ENCODE data around the gene FOXP1. TPM values are rescaled to one million over a fixed set of nuclear protein-coding genes. Genes with fewer than 3 reads are reported as not detected.

The FOXP1 gene
- total RNA-seq, 2 experiments from 2014 or later, result 493 to 508 TPM

DNA sequence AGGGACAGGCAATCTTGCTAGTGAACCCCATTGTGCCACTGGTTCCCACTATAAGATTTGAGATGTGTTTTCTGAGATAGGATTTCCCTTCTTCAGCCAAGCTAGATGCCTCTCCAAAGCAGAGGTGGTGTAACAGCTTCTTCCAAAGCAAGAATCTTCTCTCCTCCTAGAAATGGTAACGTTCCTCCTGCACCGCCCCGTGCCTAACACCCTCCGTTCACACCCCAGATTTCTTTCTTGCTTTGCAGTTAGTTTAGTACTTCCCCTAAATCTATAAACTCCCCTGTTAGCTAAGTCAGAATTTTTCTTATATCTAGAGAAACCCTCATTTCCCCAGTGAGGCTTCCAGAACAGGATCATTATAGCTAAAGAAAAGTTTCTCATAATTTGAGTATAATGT lies 653.5 kb downstream of the FOXP1 start:
- no peaks in the 10 kb centered on the region for H3K4me1 Mint-ChIP-seq (ENCODE audit: low read depth)
- TF ChIP-seq, protein P1, sequence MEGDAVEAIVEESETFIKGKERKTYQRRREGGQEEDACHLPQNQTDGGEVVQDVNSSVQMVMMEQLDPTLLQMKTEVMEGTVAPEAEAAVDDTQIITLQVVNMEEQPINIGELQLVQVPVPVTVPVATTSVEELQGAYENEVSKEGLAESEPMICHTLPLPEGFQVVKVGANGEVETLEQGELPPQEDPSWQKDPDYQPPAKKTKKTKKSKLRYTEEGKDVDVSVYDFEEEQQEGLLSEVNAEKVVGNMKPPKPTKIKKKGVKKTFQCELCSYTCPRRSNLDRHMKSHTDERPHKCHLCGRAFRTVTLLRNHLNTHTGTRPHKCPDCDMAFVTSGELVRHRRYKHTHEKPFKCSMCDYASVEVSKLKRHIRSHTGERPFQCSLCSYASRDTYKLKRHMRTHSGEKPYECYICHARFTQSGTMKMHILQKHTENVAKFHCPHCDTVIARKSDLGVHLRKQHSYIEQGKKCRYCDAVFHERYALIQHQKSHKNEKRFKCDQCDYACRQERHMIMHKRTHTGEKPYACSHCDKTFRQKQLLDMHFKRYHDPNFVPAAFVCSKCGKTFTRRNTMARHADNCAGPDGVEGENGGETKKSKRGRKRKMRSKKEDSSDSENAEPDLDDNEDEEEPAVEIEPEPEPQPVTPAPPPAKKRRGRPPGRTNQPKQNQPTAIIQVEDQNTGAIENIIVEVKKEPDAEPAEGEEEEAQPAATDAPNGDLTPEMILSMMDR (IDR thresholded peaks at IDR 0.05), result no peak
- intact Hi-C loops (cut with DNase I, micrococcal nuclease), result no loop called here
- ATAC-seq (ENCODE audit: poor library complexity) (no peak), DNase-seq (no peak)
- no peaks in the 10 kb centered on the region for H3K27me3 Mint-ChIP-seq
- H3K9me3 Mint-ChIP-seq, result no peaks in the 10 kb centered on the region
- H3K27ac Mint-ChIP-seq, result no peak overlapping the region
- H3K27ac ChIP-seq (ENCODE audit: low read depth in 1 of 2, low read length in 2 of 2), result no peak overlapping the region
- CTCF ChIA-PET, result no interaction called here
- H3K36me3 Mint-ChIP-seq (ENCODE audit: low read depth), result no peaks in the 10 kb centered on the region
- no peaks in the 10 kb centered on the region for H3K4me1 ChIP-seq (ENCODE audit: insufficient read depth, low read length)
- H3K36me3 ChIP-seq (ENCODE audit: insufficient read depth, low read length), result no peaks in the 10 kb centered on the region
- H3K4me3 Mint-ChIP-seq, result no peak overlapping the region
- POLR2A ChIA-PET, result interaction anchor here (0.8 kb wide), 1 partner anchor 20 kb away, joined by 3 read pairs; no protein-coding TSS in a partner anchor
- no peaks in the 10 kb centered on the region for H3K9me3 ChIP-seq (ENCODE audit: control insufficient read depth in 1 of 2, insufficient read depth in 1 of 2, low read length in 2 of 2)
- H3K27me3 ChIP-seq (ENCODE audit: control insufficient read depth in 1 of 2, insufficient read depth in 2 of 2, low read length in 2 of 2), result no peaks in the 10 kb centered on the region
- no peak overlapping the region for H3K4me3 ChIP-seq (ENCODE audit: low read length)

DNA sequence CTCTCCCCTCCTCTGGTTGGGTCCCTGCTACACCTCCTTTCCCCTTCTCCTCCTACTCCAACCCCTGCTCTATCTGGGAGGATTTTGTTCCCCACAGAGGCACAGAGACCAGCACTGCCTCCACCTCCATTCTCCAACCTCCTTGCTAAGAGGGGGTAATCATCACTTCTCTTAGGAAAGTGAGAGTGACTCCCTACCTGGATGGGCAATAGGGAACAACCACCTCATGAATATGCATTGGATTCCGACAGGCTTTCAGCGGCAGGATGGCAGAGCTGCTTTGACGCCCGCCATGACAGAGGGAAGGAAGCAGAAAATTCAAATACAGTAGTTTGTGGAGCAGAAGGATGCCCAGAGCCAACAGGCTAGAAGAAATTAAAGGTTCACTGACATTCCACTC lies 656.3 kb downstream of the FOXP1 start:
- Mint-ChIP-seq H3K27ac (no peak overlapping the region), H3K4me3 (no peak overlapping the region), H3K36me3 (ENCODE audit: low read depth) (no peaks in the 10 kb centered on the region), H3K4me1 (ENCODE audit: low read depth) (no peaks in the 10 kb centered on the region), H3K27me3 (no peaks in the 10 kb centered on the region), H3K9me3 (no peaks in the 10 kb centered on the region)
- POLR2A ChIA-PET, result no interaction called here
- CTCF ChIA-PET, result no interaction called here
- Histone ChIP-seq H3K36me3 (ENCODE audit: insufficient read depth, low read length) (no peaks in the 10 kb centered on the region), H3K9me3 (ENCODE audit: control insufficient read depth in 1 of 2, insufficient read depth in 1 of 2, low read length in 2 of 2) (no peaks in the 10 kb centered on the region), H3K4me1 (ENCODE audit: insufficient read depth, low read length) (no peaks in the 10 kb centered on the region), H3K27ac (ENCODE audit: low read depth in 1 of 2, low read length in 2 of 2) (no peak overlapping the region), H3K4me3 (ENCODE audit: low read length) (no peak overlapping the region), H3K27me3 (ENCODE audit: control insufficient read depth in 1 of 2, insufficient read depth in 2 of 2, low read length in 2 of 2) (no peaks in the 10 kb centered on the region)
- ATAC-seq (ENCODE audit: poor library complexity) (no peak), DNase-seq (no peak)
- TF ChIP-seq, protein P1 (IDR thresholded peaks at IDR 0.05), result no peak
- intact Hi-C loops (cut with DNase I, micrococcal nuclease), result no loop called here

DNA sequence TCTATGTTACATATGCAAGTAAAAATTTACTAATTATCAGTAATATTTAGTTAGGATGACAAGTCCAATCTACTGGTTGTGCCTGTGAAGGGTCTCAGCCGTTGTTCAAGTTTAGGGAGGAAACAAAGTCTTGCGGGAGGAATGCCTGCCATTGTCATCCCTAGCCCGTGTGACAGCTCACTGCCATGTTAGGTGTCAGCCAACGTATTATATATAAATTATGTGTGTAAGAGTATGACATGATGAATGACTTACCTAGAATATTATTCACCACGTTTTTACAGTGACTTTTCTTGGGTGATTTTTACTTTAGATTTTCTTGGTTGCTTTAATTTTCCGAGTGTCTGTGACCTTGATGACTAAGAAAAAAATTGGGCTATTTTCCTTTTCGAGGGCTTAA lies 656.7 kb downstream of the FOXP1 start:
- POLR2A ChIA-PET, result no interaction called here
- no peaks in the 10 kb centered on the region for H3K9me3 ChIP-seq (ENCODE audit: control insufficient read depth in 1 of 2, insufficient read depth in 1 of 2, low read length in 2 of 2)
- ATAC-seq (ENCODE audit: poor library complexity) (no peak), DNase-seq (no peak)
- H3K4me1 ChIP-seq (ENCODE audit: insufficient read depth, low read length), result no peaks in the 10 kb centered on the region
- CTCF ChIA-PET, result no interaction called here
- H3K36me3 ChIP-seq (ENCODE audit: insufficient read depth, low read length), result no peaks in the 10 kb centered on the region
- intact Hi-C loops (cut with DNase I, micrococcal nuclease), result no loop called here
- H3K27ac ChIP-seq (ENCODE audit: low read depth in 1 of 2, low read length in 2 of 2), result no peak overlapping the region
- H3K4me3 ChIP-seq (ENCODE audit: low read length), result no peak overlapping the region
- H3K27me3 Mint-ChIP-seq, result no peaks in the 10 kb centered on the region
- no peaks in the 10 kb centered on the region for H3K4me1 Mint-ChIP-seq (ENCODE audit: low read depth)
- no peaks in the 10 kb centered on the region for H3K27me3 ChIP-seq (ENCODE audit: control insufficient read depth in 1 of 2, insufficient read depth in 2 of 2, low read length in 2 of 2)
- no peaks in the 10 kb centered on the region for H3K9me3 Mint-ChIP-seq
- H3K27ac Mint-ChIP-seq, result no peak overlapping the region
- TF ChIP-seq, protein P1 (IDR thresholded peaks at IDR 0.05), result no peak
- H3K36me3 Mint-ChIP-seq (ENCODE audit: low read depth), result no peaks in the 10 kb centered on the region
- H3K4me3 Mint-ChIP-seq, result no peak overlapping the region
